Dermis microvascular lymphatic vessel endothelial cell (primary cell): ENCODE data around the gene BPIFB2. TPM values are rescaled to one million over a fixed set of nuclear protein-coding genes. Genes with fewer than 3 reads are reported as not detected.

Experiments
- DNase-seq, 2 donors: peaks; one replicate each; pipeline versions ENCODE4 v3.0.0 to v3.0.0-alpha.2; 2010; ENCODE audit warnings: low read depth in 2 of 2
- total RNA-seq: library from RNA; depleted of rRNA; stranded (reverse); fragments of >200 nt; gene quantifications from 2 replicates; pipeline ENCODE4 v1.2.1, GENCODE V29; 2014

The BPIFB2 gene
- total RNA-seq, 1 donor from 2014 or later, result not detected

GRCh38 chr20:33067806-33068205, 60.3 kb downstream of the BPIFB2 start:
- DNase-seq, result no peak

- no peak for DNase-seq
Observed at GRCh38 chr20:33068251-33068939, 60.9 kb downstream of the BPIFB2 start.

GRCh38 chr20:33069673-33070072, 62.2 kb downstream of the BPIFB2 start:
- no peak for DNase-seq

- no peak for DNase-seq
Observed at GRCh38 chr20:33070111-33071053, 62.9 kb downstream of the BPIFB2 start.

- DNase-seq, result no peak
Observed at GRCh38 chr20:33071198-33071597, 63.7 kb downstream of the BPIFB2 start.

GRCh38 chr20:33072362-33072761, 64.9 kb downstream of the BPIFB2 start:
- no peak for DNase-seq

GRCh38 chr20:33072813-33073212, 65.3 kb downstream of the BPIFB2 start:
- no peak for DNase-seq

Other genes with a start within 250 kb of the BPIFB2 start
- 1.4 and 1.9 TPM in 2 replicates for gene DNMT3B, start 245.3 kb upstream of the BPIFB2 start, total RNA-seq
- 77.7 and 84.8 TPM in 2 replicates for gene MAPRE1, start 187.8 kb upstream of the BPIFB2 start, total RNA-seq
- under 0.01 TPM in 1 of 2 replicates, not detected in the other for gene EFCAB8, start 148.8 kb upstream of the BPIFB2 start, total RNA-seq
- gene SUN5, start 3.3 kb upstream of the BPIFB2 start, total RNA-seq, result not detected in 2 replicates
- gene BPIFB6, start 23.9 kb downstream of the BPIFB2 start, total RNA-seq, result not detected in 2 replicates
- not detected in 2 replicates for gene BPIFB3, start 46.2 kb downstream of the BPIFB2 start, total RNA-seq
- not detected in 2 replicates for gene BPIFB4, start 71.9 kb downstream of the BPIFB2 start, total RNA-seq
- not detected in 2 replicates for gene BPIFA2, start 160.5 kb downstream of the BPIFB2 start, total RNA-seq
- gene BPIFA3, start 209.6 kb downstream of the BPIFB2 start, total RNA-seq, result not detected in 2 replicates
- not detected in 2 replicates for gene BPIFA1, start 228.3 kb downstream of the BPIFB2 start, total RNA-seq